LHCN-M2 (cell line): ENCODE data around the gene ST6GALNAC1. TPM values are rescaled to one million over a fixed set of nuclear protein-coding genes. Genes with fewer than 3 reads are reported as not detected.

Source experiments
- DNase-seq: peaks from one replicate; pipeline ENCODE4 v3.0.0-alpha.2; 2012; ENCODE audit warnings: low read depth
- total RNA-seq: library from RNA; depleted of rRNA; stranded (reverse); fragments of >200 nt; gene quantifications from 2 replicates; pipeline ENCODE4 v1.2.3, GENCODE V29; 2014; rRNA removed

ST6GALNAC1 gene
- total RNA-seq, 1 experiment from 2014 or later: not detected

- DNase-seq: no peak
Measured at GRCh38 chr17:76581515-76581914, 62.0 kb downstream of the ST6GALNAC1 start.

- DNase-seq: no peak
Measured at GRCh38 chr17:76579281-76579680, 64.3 kb downstream of the ST6GALNAC1 start.

GRCh38 chr17:76578376-76578775 lies 65.2 kb downstream of the ST6GALNAC1 start:
- DNase-seq: no peak

GRCh38 chr17:76577876-76578275 lies 65.7 kb downstream of the ST6GALNAC1 start:
- DNase-seq: no peak

GRCh38 chr17:76576189-76576588 lies 67.4 kb downstream of the ST6GALNAC1 start:
- no peak for DNase-seq

- no peak for DNase-seq
Measured at GRCh38 chr17:76575570-76575969, 68.0 kb downstream of the ST6GALNAC1 start.

Other genes with a start within 250 kb of the ST6GALNAC1 start
- gene UBE2O, start 190.6 kb downstream of the ST6GALNAC1 start, total RNA-seq: 12.7 and 15.7 TPM in 2 replicates
- not detected in 2 replicates for gene AANAT, start 176.2 kb downstream of the ST6GALNAC1 start, total RNA-seq
- 12.2 and 17.6 TPM in 2 replicates for gene RHBDF2, start 142.3 kb downstream of the ST6GALNAC1 start, total RNA-seq
- gene CYGB, start 106.0 kb downstream of the ST6GALNAC1 start, total RNA-seq: 3.3 and 3.7 TPM in 2 replicates
- 0.06 and 0.86 TPM in 2 replicates for gene PRCD, start 103.7 kb downstream of the ST6GALNAC1 start, total RNA-seq
- gene ST6GALNAC2, start 57.9 kb downstream of the ST6GALNAC1 start, total RNA-seq: 0.34 and 1.2 TPM in 2 replicates
- 470 and 568 TPM in 2 replicates for gene MXRA7, start 67.2 kb upstream of the ST6GALNAC1 start, total RNA-seq
- gene JMJD6, start 82.8 kb upstream of the ST6GALNAC1 start, total RNA-seq: 29.3 and 34.5 TPM in 2 replicates
- 40.5 and 41.2 TPM in 2 replicates for gene METTL23, start 83.1 kb upstream of the ST6GALNAC1 start, total RNA-seq
- gene SRSF2, start 93.6 kb upstream of the ST6GALNAC1 start, total RNA-seq: 387 and 481 TPM in 2 replicates
- gene MFSD11, start 94.4 kb upstream of the ST6GALNAC1 start, total RNA-seq: 30.5 and 31.0 TPM in 2 replicates
- gene MGAT5B, start 224.6 kb upstream of the ST6GALNAC1 start, total RNA-seq: 0.06 and 0.23 TPM in 2 replicates